Stimulated activated CD8-positive, alpha-beta memory T cell treated with anti-CD3 and anti-CD28 coated beads, Interleukin-7, amount 100 ng/mL, for 1 hour (primary cell): ENCODE data around the gene ZDHHC3.
"Not testable (repeated sequence)": the region's sequence is repeated elsewhere in the genome, so short reads cannot be mapped to it uniquely, and the experiment has no call there.

Source experiments
- DNase-seq, 2 donors: peaks; one replicate each; pipeline ENCODE4 v3.0.0-alpha.2; 2020; ENCODE audit warnings: low read depth in 2 of 2

ZDHHC3 gene

GRCh38 chr3:44963571-44964325 lies 12.2 kb downstream of the ZDHHC3 start:
- no peak for DNase-seq

GRCh38 chr3:44962621-44963393 lies 13.2 kb downstream of the ZDHHC3 start:
- no peak for DNase-seq

GRCh38 chr3:44961888-44962287 lies 14.1 kb downstream of the ZDHHC3 start:
- DNase-seq = no peak

GRCh38 chr3:44960387-44961026 lies 15.5 kb downstream of the ZDHHC3 start:
- DNase-seq = no peak

GRCh38 chr3:44958386-44958785 lies 17.6 kb downstream of the ZDHHC3 start:
- DNase-seq = no peak

- no peak for DNase-seq
Measured at GRCh38 chr3:44957986-44958385, 18.0 kb downstream of the ZDHHC3 start.

GRCh38 chr3:44955917-44956316 lies 20.1 kb downstream of the ZDHHC3 start:
- no peak for DNase-seq

- no peak for DNase-seq
Measured at GRCh38 chr3:44954962-44955361, 21.0 kb downstream of the ZDHHC3 start.

- DNase-seq = no peak
Measured at GRCh38 chr3:44954304-44954703, 21.7 kb downstream of the ZDHHC3 start.

GRCh38 chr3:44952689-44953088 lies 23.3 kb downstream of the ZDHHC3 start:
- DNase-seq = no peak

- DNase-seq = no peak
Measured at GRCh38 chr3:44950275-44950734, 25.7 kb downstream of the ZDHHC3 start.

- DNase-seq = not testable (repeated sequence)
Measured at GRCh38 chr3:44949770-44950169, 26.2 kb downstream of the ZDHHC3 start.

- no peak for DNase-seq
Measured at GRCh38 chr3:44948239-44948638, 27.7 kb downstream of the ZDHHC3 start.

- no peak for DNase-seq
Measured at GRCh38 chr3:44942202-44942921, 33.6 kb downstream of the ZDHHC3 start.

- no peak for DNase-seq
Measured at GRCh38 chr3:44939581-44940036, 36.4 kb downstream of the ZDHHC3 start.

- DNase-seq = no peak
Measured at GRCh38 chr3:44932986-44933944, 42.7 kb downstream of the ZDHHC3 start.

- DNase-seq = no peak
Measured at GRCh38 chr3:44932271-44932670, 43.7 kb downstream of the ZDHHC3 start.

- no peak for DNase-seq
Measured at GRCh38 chr3:44931791-44932190, 44.2 kb downstream of the ZDHHC3 start.

- DNase-seq = no peak
Measured at GRCh38 chr3:44930911-44931310, 45.1 kb downstream of the ZDHHC3 start.

GRCh38 chr3:44929782-44930181 lies 46.2 kb downstream of the ZDHHC3 start:
- DNase-seq = no peak

GRCh38 chr3:44927371-44927770 lies 48.6 kb downstream of the ZDHHC3 start:
- DNase-seq = no peak
